DMS53 treated with DMSO at 0.1 percent for 48 hours (cell line): Measurements from ENCODE around the gene VPS25.
"Not testable (repeated sequence)": the region's sequence is repeated elsewhere in the genome, so short reads cannot be mapped to it uniquely, and the experiment has no call there.

ENCODE experiments used
- DNase-seq: peaks from one replicate; lab custom pipeline; 2025; ENCODE audit not compliant: unreplicated experiment; lab: John Stamatoyannopoulos, UW

The VPS25 gene

DNA sequence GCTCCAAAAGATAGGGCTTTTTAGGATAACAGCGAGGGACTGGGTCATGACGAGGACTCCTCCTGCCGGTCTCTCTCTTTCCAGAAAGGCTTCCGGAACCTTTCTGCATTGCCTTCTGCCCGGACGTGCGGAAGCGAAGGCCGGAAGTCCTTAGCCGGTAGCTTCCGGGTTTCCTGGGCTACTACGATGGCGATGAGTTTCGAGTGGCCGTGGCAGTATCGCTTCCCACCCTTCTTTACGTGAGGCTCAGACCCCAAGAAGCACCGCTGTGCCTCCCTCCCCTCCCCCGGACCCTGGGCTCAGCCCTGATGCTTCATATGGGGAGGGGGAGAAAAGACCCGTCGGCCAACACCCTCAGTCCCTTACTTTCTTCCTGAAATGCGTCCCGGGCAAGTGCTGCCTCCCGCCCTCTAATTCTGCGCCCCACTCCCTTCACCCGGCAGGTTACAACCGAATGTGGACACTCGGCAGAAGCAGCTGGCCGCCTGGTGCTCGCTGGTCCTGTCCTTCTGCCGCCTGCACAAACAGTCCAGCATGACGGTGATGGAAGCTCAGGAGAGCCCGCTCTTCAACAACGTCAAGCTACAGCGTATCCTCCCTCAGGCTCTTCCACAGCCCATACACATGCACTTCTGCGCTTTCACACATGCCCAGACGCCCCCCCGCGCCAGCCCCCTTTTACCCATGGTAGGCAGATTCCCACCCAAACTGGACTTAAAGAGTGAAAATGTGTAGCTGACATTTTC, at the start of gene VPS25:
Gene VPS25, plus strand, starts transcription at position 160 of the 746 bp plus-strand sequence. Its CDS starts 27 bp downstream, at position 187.
- DNase-seq: peak; percentile 87

DNA sequence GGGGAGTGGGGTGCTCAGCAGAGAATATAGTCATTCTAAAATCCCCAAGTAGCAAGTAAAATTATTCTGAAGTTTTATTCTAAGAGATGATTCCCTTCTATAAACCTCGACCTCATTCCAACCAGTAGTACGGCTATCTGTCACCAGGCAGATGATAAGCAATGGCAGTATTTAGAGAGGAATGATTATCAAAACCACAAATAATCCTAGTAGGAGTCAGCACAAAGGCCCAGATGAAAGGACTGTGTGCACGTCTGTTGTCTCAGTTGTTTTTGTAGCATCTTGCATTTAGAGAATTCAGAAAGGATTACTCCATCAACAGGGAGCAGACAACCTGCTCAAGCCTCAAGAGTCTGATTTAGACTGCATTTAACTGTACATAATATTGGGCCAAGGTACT, 49.6 kb upstream of the VPS25 start:
- no peak for DNase-seq

DNA sequence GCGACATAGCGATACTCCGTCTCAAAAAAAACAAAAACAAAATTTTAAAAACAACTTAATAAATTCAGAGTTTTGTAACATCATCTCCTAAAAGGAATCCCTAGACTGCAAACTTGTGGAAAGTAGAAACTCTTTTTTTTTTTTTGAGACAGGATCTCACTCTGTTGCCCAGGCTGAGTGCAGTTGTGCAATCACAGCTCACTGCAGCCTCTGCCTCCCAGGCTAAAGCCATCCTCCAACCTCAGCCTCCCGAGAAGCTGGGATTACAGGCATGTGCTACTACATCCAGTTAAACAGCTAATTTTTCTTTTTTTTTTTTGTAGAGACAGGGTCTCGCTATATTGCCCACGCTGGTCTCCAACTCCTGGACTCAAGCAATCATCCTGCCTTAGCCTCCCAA, 48.1 kb upstream of the VPS25 start:
- no peak for DNase-seq

DNA sequence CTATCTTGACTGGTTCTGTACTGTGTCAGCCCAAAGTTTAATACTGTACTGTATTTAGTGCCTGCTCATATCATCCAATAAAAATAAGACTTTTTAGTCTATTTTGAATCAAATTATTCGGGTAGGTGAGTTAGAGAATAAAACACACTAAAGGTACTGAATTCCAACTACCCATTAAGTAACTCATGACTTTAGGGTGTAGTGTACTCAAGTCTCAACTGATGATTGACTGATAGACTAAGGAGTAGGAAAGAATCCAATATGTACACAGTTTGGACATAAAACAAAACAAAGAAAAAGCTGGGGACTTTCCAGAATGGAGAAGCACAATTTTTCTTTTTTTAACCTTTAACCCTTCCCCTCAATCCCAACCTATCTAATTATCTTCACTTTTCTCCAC, 32.5 kb upstream of the VPS25 start:
- DNase-seq: no peak

DNA sequence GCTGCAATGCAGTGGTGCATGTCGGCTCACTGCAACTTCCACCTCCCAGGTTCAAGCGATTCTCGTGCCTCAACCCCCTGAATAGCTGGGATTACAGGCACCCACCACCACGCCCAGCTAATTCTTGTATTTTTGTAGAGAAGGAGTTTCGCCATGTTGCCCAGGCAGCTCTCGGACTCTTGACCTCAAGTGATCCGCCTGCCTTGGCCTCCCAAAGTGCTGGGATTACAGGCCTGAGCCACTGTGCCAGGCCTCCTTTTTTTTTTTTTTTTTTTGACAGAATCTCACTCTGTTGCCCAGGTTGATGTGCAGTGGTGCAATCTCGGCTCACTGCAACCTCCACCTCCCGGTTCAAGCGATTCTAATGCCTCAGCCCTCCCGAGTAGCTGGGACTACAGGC, 30.3 kb upstream of the VPS25 start:
- not testable (repeated sequence) for DNase-seq

DNA sequence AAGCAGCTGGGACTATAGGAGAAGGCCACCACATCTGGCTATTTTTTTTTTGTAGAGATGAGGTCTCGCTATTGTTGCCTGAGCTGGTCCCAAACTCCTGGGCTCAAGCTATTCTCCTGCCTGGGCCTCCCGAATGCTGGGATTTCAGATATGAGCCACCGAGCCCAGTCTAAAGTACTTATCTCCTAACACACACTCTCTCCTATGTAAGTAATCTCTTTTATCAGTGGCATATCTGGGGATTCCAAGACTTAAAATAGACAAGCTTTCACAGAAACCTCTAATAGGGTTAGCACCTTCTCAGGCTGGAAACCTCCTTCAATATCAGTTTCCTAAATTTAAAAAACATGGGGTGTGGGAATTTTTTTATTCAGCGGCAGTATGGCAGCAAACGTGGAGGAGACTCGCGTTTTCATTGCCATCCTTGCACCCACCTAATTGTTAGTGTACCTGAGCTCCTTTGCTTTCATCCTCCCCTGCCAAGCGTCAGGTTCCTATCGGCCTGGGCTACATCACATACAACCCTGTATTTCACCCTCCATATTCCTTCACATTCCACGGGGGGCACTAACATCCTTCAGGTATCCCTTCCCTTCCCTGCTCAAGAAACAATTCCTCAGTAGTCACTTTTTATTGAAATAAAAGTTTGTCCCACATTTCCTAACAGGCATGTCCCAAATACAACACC, 29.5 kb upstream of the VPS25 start:
- no peak for DNase-seq

DNA sequence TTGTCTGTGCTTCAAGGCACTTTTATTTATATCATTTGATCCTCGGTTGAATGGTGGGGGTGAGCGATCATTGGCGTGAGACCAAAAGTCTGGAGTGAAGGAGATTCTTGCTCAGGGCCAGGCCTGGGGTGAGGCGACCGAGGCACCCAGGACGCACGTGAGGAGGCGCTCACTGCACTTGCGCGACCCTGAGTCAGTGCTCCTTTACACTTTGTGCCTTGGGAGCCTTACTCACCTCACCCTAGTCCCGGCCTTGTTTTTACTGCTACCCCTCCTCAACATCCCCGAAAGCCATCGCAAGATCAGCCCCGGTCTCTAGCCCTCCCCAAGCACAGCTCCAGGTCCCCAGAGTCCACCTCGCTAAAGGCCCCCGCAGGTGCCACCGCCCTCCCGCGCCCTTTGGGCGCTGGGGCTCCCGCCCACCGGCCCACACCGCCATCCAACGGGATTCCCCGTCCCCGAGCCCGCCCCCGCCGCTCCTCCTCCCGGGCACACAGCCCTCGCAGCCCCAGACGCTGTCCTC, 28.9 kb upstream of the VPS25 start:
- DNase-seq: peak; percentile 81

DNA sequence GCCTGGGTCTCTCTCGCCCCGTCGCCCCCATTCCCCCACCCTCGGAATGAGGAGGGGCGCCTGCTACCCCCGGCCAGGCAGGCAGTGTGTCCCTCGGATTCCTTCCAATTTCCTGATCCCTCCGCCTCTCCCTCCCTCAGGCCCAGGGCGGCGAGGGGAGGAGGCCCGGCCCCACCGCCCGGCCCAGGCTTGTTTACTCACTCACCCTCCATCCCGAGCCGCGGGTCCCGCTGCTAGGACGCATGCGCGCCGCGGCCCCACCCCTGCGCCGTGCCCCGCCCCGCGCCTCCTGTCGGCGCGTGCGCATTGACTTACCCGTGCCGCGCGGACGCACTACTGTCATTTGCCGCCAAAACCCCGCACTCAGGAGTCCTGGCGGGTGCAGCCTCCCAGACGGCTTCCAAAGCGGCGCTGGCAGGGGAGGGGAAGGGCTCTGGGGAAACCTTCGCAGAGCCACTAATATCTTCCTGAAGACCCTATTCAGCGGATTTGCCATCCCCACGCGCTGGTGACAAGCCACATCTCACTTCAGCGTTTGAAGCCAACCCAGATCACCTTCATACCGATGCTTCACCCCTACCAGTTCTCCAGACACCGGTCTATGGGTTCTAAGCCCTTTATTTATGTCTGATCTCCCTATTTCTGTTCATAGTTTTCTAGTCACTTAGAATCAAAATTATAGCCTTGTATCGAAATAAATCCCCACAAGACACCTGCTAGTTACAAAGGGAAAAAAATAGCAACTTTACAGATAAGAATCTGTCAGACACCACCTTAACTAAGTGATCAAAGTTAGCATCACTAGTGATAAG, 28.2 kb upstream of the VPS25 start, which contains the start of gene EZH1:
Gene EZH1, minus strand, starts transcription at position 235 of the 812 bp plus-strand sequence. CDS start 16,099 bp downstream, outside the sequence.
- DNase-seq: peak; percentile 96

DNA sequence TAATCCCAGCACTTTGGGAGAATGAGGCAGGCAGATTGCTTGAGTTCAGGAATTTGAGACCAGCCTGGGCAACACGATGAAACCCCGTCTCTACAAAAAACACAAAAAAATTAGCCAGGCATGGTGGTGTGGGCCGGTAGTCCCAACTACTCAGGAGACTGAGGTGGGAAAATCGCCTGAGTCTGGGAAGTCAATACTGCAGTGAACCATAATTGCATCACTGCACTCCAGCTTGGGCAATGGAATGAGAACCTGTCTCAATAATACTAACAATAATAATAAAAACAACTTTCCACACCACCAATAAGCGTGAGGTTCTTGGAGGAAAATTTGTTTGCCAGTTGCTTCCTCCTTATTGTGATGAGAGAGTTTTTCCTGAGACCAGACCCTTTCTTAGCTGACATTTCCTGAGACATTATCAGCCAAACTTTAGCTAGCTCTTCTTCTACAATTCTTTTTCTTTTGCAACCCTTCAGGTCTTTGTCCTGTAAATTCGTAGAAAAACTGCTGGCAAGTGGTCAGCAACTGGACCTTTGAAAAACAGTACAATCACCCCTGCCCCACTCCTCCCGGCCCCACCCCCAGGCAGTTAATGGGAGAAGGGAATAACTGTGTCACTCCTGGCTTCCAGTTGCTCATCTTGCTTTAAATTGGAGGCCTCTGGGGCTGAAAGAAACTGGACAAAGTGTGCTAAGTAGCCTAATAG, 24.9 kb upstream of the VPS25 start:
- DNase-seq: no peak

DNA sequence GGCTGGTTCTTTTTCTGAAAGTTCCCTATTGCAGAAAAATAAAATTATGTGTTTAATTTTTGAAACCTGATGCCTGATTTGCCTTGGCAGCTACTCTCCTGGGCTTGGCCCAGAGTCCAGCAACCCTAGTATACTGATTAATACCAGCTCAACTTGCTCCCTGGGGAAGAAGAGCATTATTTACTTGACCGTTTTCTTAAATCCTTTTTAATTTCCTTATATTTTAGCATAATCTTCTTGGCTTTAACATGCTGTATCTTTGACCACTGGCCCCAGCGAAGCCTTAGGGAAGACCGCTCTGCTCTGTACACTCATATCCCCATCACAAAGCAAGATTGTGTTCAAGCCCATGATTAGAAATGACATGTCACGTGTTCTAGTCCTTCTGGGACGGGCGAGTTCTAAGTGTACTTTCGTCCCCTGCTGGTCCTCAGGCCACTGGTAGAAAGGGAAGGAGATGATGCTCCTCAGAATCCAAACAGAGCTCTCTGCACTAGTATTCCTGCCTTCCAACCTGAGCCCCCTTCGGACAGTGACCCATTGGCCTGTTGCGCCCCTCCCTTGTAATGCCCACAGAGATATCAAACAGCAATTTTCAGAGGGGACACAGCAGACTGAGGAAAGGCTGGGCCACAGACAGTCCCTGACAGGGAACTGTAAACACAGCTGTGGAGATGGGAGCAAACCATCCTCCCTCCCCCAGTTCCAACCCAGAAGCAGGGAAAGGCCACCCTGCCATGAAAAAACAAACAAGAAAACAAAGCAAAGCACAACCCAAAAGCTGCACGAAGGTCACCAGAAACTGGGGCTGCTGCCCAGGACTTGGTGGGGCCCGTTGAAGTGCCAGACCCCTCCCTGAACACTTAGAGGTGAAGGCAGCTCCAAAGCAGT, 24.1 kb upstream of the VPS25 start:
- DNase-seq: no peak

DNA sequence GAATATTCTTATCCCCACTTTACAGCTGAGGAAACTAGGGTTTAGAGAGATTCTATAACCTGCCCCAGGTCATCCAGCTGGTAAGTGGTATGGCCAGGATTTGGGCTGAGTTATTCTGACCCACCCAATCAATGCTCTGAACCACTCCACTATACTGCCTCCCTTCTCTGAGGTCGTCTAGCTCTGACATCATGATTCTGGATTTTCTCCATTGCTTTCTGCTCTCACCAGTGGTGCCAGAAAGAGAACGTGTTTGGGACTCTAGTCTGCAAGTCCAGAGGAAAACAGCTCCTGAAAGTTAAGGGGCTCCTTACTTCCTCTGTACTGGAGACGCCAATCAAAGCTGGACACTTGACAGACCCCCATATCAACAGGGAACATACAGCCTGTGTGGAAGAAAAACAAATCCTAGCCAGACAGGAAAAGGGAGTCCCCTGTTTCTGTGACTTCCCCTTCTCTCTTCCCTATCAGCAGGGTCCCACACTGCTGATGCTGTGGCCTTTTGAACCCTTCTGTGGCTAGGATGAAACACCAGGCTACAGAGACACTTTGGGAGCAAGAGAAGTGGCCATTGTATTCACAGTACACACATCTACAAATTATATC, 22.4 kb upstream of the VPS25 start:
- no peak for DNase-seq

DNA sequence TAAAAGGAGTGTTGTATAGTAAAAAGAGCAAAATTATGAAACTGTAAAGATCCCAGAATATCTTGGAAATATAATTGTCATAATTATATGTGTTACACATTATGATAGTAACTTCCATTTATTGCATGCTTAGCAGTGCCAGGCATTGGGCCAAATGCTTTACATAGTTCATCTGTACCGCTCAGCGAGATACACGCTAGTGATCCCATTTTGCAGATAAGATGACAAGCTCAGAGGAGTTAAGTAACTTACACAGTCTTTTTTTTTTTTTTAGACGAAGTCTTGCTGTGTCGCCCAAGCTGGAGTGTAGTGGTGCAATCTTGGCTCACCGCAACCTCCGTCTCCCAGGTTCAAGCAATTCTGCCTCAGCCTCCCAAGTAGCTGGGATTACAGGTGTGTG, 21.6 kb upstream of the VPS25 start:
- no peak for DNase-seq

DNA sequence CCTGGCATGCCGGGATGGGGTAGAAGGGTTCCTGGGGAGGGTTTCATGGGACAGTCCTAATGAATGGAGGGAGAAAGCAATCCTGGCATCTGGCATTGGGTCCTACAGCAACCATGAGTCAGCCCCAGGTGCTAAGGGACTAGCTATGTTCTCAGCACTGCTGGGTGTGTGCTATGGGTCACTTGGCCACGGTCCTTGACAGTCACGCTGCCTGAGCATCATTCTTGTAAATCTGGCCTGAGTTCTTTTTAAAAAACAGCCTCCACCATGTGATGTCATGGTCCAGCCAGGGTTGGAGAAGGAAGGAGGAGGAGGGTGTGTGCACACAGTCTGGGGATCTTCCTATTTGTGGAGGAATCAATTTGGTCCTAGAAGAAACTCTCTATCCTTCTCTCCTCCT, 18.5 kb upstream of the VPS25 start:
- DNase-seq: peak; percentile 74

DNA sequence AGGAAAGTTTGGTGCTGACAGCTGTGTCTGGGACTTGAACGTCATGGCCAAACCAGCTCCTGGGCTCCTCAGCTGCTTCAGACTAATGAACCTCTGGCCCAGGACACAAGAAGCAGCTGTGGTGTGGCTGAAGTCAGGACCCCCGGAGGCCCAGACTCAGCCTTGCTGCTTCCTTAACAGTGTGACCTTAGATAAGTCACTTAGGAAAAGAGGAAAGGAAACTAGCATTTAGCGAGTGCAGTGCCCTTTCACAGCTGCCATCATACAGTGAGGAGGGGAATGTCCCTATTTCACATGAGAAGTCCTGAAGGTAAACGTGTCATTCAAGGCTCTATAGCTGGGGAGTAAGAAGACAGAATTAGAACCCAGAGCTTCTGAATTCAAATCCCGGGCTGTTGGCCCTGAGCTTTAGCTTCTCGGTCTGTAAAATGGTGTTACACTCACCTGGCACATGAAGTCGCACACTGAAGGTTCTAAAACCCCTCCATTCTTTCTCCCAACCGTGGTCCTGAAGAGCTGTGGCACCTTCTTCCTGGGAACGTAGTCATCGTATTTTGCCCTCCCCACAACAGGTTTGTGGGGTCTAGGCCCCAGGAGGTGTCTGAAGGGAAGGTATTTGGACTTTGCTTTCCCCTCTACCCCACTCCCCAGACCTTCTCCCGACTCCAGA, 13.1 kb upstream of the VPS25 start:
- DNase-seq: no peak

DNA sequence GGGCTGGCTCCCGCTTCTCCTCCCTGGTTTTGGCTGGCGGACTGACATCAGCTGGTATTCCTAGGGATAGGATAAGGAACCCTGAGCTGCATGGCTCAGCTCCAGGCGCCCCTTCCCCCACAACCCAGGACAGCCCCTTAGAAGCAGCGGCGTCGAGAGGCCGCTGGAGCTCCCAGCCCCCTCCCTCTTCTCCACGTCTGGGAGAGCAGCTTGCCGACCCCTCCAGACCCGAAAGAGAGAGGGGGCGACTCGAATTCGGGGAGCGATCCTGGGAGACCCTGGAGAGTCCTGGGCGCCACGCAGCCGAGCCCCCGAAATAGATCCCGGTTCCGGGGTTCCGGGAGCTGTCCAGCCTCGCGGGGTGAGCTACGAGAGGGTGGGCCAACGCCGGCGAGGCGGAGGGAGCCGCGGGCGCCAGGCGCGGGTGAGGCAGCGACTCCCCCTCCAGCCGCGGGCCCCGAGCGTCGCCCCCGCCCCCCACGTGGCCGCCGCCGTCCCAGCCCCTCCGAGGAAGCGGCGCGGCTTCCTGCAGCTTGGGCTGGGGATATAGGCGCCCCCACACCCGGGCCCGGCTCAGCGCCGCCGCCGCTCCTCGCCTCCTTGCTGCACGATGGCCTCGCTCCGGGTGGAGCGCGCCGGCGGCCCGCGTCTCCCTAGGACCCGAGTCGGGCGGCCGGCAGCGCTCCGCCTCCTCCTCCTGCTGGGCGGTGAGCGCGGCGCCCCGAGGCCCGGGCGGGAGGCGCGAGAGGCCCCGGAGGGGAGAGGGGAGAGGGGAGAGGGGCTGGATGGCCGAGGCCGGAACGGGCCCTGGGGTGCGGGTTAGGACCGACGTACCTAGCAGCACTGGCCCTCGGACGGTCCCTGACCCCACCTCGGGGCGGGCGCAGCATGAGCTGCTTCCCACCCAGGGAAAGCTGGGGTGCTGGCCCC, 12.3 kb upstream of the VPS25 start, which contains the start of gene RAMP2:
Gene RAMP2, plus strand, starts transcription at position 576 of the 930 bp plus-strand sequence. Its CDS starts 35 bp downstream, at position 611.
- no peak for DNase-seq

DNA sequence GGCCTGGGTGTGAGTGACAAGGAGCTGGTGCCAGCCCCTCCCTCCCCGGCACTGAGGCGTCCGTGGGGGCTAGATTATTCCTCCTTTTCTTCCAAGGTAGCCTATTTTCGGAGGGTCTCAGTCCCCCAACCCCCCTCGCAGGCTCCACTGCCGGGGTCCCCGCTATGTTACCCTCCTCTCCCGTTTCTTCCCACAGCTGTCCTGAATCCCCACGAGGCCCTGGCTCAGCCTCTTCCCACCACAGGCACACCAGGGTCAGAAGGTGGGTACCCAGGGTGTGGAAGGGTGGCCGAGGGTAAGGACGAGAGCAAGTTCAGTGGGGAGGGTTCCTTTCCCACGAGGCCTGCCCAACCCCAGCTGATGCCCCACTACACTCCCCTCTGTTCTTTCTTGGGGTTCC, 11.6 kb upstream of the VPS25 start:
- DNase-seq: no peak

DNA sequence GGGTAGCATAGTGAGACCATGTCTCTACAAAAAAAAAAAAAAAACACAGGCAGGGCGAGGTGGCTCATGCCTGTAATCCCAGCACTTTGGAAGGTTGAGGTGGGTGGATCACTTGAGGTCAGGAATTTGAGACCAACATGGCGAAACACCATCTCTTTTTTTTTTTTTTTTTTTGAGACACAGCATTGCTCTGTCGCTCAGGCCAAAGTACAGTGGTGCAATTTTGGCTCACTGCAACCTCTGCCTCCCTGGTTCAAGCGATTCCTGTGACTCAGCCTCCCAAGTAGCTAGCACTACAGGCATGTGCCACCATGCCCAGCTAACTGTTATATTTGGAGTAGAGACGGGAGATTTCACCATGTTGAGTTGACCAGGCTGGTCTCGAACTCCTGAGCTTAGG, 7.1 kb upstream of the VPS25 start:
- no peak for DNase-seq

DNA sequence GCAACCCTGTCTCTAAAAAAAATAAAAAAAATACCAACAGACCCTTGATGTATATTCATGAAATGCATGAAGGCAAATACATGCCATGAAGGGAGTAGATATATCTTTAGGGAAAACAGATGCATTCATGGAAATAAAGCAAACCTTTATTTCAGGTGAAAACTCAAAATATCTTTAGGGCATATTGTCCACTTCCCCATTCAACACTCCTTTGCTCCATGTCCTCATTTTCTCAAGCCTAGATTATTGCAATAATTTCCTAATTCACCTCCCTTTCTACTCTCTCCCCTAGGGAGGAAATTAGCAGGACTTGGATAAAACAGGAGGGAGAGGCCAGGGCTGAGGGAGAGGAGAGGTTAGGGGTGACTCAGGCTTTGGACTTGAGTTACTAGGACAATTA, 5.7 kb upstream of the VPS25 start:
- no peak for DNase-seq
